ENCODE results near the gene FOXC1. TPM values are rescaled to one million over a fixed set of nuclear protein-coding genes. Genes with fewer than 3 reads are reported as not detected.

Gene FOXC1
- polyA plus RNA-seq, 1 of the 3 experiments (the other 2 are of a cell fraction) = 4.3 TPM

- CTCF ChIA-PET = no interaction called here
- DNase-seq = no peak
- no peak overlapping the region for H3K4me2 ChIP-seq
- H3K36me3 ChIP-seq (replicated peaks in 1 of 2; ENCODE audit: control insufficient read depth in 1 of 2, insufficient read depth in 2 of 2, low read length in 1 of 2) = no peaks in the 10 kb centered on the region
- H2AFZ ChIP-seq (ENCODE audit: low read depth) = no peak overlapping the region
- 89% methylated on average over 3 of the region's 4 CpGs for WGBS (ENCODE audit: low lambda C conversion rate)
- POLR2A ChIA-PET = no interaction called here
- H3K9me2 ChIP-seq = no peaks in the 10 kb centered on the region
- H3K79me2 ChIP-seq (ENCODE audit: insufficient read depth) = no peaks in the 10 kb centered on the region
- H3K4me3 ChIP-seq (ENCODE audit: low read depth in 2 of 2, low read length in 1 of 2) = no peak overlapping the region
- H3K9me3 ChIP-seq = no peaks in the 10 kb centered on the region
- H3K9ac ChIP-seq = no peak overlapping the region
- no peaks in the 10 kb centered on the region for H3F3A ChIP-seq (replicated peaks; ENCODE audit: insufficient read depth)
- no peak overlapping the region for H3K27ac ChIP-seq (ENCODE audit: low read depth in 2 of 2, low read length in 1 of 2)
- H3K4me1 ChIP-seq (ENCODE audit: control insufficient read depth in 1 of 2, insufficient read depth in 2 of 2, low read depth in 1 of 2, low read length in 1 of 2) = peaks cover 0 to 11% of the 10 kb centered on the region in 2 experiments; a peak in 1 of 4 replicates
- TF ChIP-seq JUND (IDR thresholded peaks at IDR 0.05) (no peak), ZBTB33 (IDR thresholded peaks at IDR 0.05; ENCODE audit: borderline replicate concordance, low read depth) (no peak), RCOR1 (IDR thresholded peaks at IDR 0.05; ENCODE audit: low read length) (no peak), EP300 (IDR thresholded peaks at IDR 0.05; ENCODE audit: borderline replicate concordance in 1 of 2, low read depth in 1 of 2, low read length in 1 of 2) (no peak), FOXJ3 (CRISPR knock-in tag; IDR thresholded peaks at IDR 0.05) (no peak)
- no peaks in the 10 kb centered on the region for H3K27me3 ChIP-seq (ENCODE audit: insufficient read depth)
- H4K20me1 ChIP-seq (ENCODE audit: insufficient read depth) = no peaks in the 10 kb centered on the region
These were observed 24.4 kb downstream of the FOXC1 start for GRCh38 chr6:1634081-1634480.

GRCh38 chr6:1635305-1636010, 25.7 kb downstream of the FOXC1 start:
- DNase-seq = no peak
- H3K36me3 ChIP-seq (replicated peaks in 1 of 2; ENCODE audit: control insufficient read depth in 1 of 2, insufficient read depth in 2 of 2, low read length in 1 of 2) = no peaks in the 10 kb centered on the region
- TF ChIP-seq MXI1 (IDR thresholded peaks at IDR 0.05; ENCODE audit: low read depth, low read length) (no peak), MEF2A (IDR thresholded peaks at IDR 0.05; ENCODE audit: borderline replicate concordance, low read depth) (no peak), TCF12 (IDR thresholded peaks at IDR 0.05) (no peak), EP300 (IDR thresholded peaks at IDR 0.05; ENCODE audit: borderline replicate concordance in 1 of 2, low read depth in 1 of 2, low read length in 1 of 2) (no peak), POLR2AphosphoS5 (IDR thresholded peaks at IDR 0.05; ENCODE audit: low read depth, low read length) (no peak), GABPA (IDR thresholded peaks at IDR 0.05; ENCODE audit: low read depth) (no peak), TEAD4 (IDR thresholded peaks at IDR 0.05; ENCODE audit: borderline replicate concordance, insufficient read depth) (no peak), SMC3 (IDR thresholded peaks at IDR 0.05; ENCODE audit: low read depth, low read length) (no peak), ELF1 (IDR thresholded peaks at IDR 0.05) (no peak), CHD2 (IDR thresholded peaks at IDR 0.05; ENCODE audit: low read length, partially characterized antibody) (no peak), USF2 (IDR thresholded peaks at IDR 0.05; ENCODE audit: borderline replicate concordance, low read depth, low read length) (no peak), RXRA (IDR thresholded peaks at IDR 0.05; ENCODE audit: borderline replicate concordance, low read depth) (no peak), YY1 (IDR thresholded peaks at IDR 0.05; ENCODE audit: low read depth) (no peak), RCOR1 (IDR thresholded peaks at IDR 0.05; ENCODE audit: low read length) (no peak)
- TF ChIP-seq, protein P1, sequence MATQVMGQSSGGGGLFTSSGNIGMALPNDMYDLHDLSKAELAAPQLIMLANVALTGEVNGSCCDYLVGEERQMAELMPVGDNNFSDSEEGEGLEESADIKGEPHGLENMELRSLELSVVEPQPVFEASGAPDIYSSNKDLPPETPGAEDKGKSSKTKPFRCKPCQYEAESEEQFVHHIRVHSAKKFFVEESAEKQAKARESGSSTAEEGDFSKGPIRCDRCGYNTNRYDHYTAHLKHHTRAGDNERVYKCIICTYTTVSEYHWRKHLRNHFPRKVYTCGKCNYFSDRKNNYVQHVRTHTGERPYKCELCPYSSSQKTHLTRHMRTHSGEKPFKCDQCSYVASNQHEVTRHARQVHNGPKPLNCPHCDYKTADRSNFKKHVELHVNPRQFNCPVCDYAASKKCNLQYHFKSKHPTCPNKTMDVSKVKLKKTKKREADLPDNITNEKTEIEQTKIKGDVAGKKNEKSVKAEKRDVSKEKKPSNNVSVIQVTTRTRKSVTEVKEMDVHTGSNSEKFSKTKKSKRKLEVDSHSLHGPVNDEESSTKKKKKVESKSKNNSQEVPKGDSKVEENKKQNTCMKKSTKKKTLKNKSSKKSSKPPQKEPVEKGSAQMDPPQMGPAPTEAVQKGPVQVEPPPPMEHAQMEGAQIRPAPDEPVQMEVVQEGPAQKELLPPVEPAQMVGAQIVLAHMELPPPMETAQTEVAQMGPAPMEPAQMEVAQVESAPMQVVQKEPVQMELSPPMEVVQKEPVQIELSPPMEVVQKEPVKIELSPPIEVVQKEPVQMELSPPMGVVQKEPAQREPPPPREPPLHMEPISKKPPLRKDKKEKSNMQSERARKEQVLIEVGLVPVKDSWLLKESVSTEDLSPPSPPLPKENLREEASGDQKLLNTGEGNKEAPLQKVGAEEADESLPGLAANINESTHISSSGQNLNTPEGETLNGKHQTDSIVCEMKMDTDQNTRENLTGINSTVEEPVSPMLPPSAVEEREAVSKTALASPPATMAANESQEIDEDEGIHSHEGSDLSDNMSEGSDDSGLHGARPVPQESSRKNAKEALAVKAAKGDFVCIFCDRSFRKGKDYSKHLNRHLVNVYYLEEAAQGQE (IDR thresholded peaks at IDR 0.05; ENCODE audit: low read depth, low read length) = no peak
- TF ChIP-seq, protein P2, sequence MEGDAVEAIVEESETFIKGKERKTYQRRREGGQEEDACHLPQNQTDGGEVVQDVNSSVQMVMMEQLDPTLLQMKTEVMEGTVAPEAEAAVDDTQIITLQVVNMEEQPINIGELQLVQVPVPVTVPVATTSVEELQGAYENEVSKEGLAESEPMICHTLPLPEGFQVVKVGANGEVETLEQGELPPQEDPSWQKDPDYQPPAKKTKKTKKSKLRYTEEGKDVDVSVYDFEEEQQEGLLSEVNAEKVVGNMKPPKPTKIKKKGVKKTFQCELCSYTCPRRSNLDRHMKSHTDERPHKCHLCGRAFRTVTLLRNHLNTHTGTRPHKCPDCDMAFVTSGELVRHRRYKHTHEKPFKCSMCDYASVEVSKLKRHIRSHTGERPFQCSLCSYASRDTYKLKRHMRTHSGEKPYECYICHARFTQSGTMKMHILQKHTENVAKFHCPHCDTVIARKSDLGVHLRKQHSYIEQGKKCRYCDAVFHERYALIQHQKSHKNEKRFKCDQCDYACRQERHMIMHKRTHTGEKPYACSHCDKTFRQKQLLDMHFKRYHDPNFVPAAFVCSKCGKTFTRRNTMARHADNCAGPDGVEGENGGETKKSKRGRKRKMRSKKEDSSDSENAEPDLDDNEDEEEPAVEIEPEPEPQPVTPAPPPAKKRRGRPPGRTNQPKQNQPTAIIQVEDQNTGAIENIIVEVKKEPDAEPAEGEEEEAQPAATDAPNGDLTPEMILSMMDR (IDR thresholded peaks at IDR 0.05) = no peak
- no peak overlapping the region for H3K27ac ChIP-seq (ENCODE audit: low read depth in 2 of 2, low read length in 1 of 2)
- H3K79me2 ChIP-seq (ENCODE audit: insufficient read depth) = no peaks in the 10 kb centered on the region
- POLR2A ChIA-PET = no interaction called here
- no peak overlapping the region for H3K4me2 ChIP-seq
- H4K20me1 ChIP-seq (ENCODE audit: insufficient read depth) = no peaks in the 10 kb centered on the region
- H2AFZ ChIP-seq (ENCODE audit: low read depth) = no peak overlapping the region
- H3K4me1 ChIP-seq (ENCODE audit: control insufficient read depth in 1 of 2, insufficient read depth in 2 of 2, low read depth in 1 of 2, low read length in 1 of 2) = peaks cover 0 to 14% of the 10 kb centered on the region in 2 experiments; a peak in 1 of 4 replicates
- no peak overlapping the region for H3K4me3 ChIP-seq (ENCODE audit: low read depth in 2 of 2, low read length in 1 of 2)
- no peaks in the 10 kb centered on the region for H3K9me3 ChIP-seq
- 95% methylated on average over 19 of the region's 23 CpGs for WGBS (ENCODE audit: low lambda C conversion rate)
- no peak overlapping the region for H3K9ac ChIP-seq
- H3K27me3 ChIP-seq (ENCODE audit: insufficient read depth) = no peaks in the 10 kb centered on the region
- CTCF ChIA-PET = interaction anchor here (0.8 to 2.0 kb wide), 2 partner anchors 16 to 472 kb away, joined by 3 to 5 read pairs; no protein-coding TSS in a partner anchor
- no peaks in the 10 kb centered on the region for H3F3A ChIP-seq (replicated peaks; ENCODE audit: insufficient read depth)
- no peaks in the 10 kb centered on the region for H3K9me2 ChIP-seq

Data from SK-N-SH (cell line).